ENCODE measurements around the gene CHRNA4. TPM values are rescaled to one million over a fixed set of nuclear protein-coding genes. Genes with fewer than 3 reads are reported as not detected.
"Not testable (repeated sequence)": the region's sequence is repeated elsewhere in the genome, so short reads cannot be mapped to it uniquely, and the experiment has no call there.

The CHRNA4 gene
- total and polyA plus RNA-seq, 5 experiments from 2014 or later: not detected

- POLR2A ChIA-PET: no interaction called here
- Mint-ChIP-seq H3K4me1 (no peaks in the 10 kb centered on the region), H3K36me3 (peaks cover 0 to 7% (median 0%) of the 10 kb centered on the region in 3 donors), H3K27me3 (peaks cover 22 to 67% (median 42%) of the 10 kb centered on the region in 5 donors), H3K9me3 (peaks cover 0 to 12% (median 6%) of the 10 kb centered on the region in 9 donors), H3K27ac (no peak overlapping the region), H3K4me3 (no peak overlapping the region)
- ATAC-seq: no peak
- no peak for DNase-seq
These were observed 25.4 kb downstream of the CHRNA4 start for GRCh38 chr20:63335711-63336110.

GRCh38 chr20:63335060-63335459 lies 26.1 kb downstream of the CHRNA4 start:
- H3K4me3 Mint-ChIP-seq, DNase-seq, H3K4me1 Mint-ChIP-seq, POLR2A ChIA-PET, ATAC-seq, H3K27ac Mint-ChIP-seq, H3K36me3 Mint-ChIP-seq: not testable (repeated sequence)
- peaks cover 17 to 63% (median 42%) of the 10 kb centered on the region in 5 donors for H3K27me3 Mint-ChIP-seq
- H3K9me3 Mint-ChIP-seq: peaks cover 0 to 12% (median 6%) of the 10 kb centered on the region in 9 donors

GRCh38 chr20:63334356-63334755 lies 26.8 kb downstream of the CHRNA4 start:
- H3K27ac Mint-ChIP-seq: no peak overlapping the region
- no peak for DNase-seq
- no peaks in the 10 kb centered on the region for H3K4me1 Mint-ChIP-seq
- peaks cover 0 to 7% (median 0%) of the 10 kb centered on the region in 3 donors for H3K36me3 Mint-ChIP-seq
- peaks cover 0 to 12% (median 8%) of the 10 kb centered on the region in 9 donors for H3K9me3 Mint-ChIP-seq
- no peak overlapping the region for H3K4me3 Mint-ChIP-seq
- peaks cover 16 to 63% (median 42%) of the 10 kb centered on the region in 5 donors for H3K27me3 Mint-ChIP-seq
- POLR2A ChIA-PET: no interaction called here
- no peak for ATAC-seq

DNA sequence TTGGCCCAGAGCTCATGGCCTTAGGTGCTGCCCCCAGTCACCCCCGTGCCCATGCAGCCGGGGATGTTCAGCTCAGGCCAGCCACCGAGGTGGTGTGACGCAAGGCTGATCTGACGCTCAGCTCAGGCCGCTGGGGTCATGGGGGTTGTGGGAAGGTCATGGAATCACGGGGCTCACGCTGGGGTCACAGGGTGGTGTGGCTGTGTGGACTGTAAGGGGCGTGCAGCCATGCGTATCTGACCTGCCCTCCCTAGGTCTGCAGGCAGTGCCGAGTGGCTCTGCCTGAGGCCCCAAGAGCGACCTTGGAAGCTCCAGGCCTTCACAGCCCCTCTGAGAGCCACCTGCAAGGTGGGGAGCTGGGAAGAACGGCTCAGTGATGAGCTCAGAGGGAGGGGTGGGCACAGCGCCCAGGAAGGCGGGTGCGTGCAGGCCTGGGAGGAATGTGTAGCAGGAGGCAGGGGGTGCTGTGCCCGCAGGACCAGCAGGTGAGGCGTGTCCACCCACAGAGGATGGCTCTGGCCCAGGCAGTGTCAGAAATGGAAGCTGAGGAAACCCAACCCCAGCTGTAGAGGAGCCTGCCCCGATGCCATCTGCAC lies 27.8 kb downstream of the CHRNA4 start:
- DNase-seq (no peak), ATAC-seq (no peak)
- peaks cover 0 to 7% (median 0%) of the 10 kb centered on the region in 3 donors for H3K36me3 Mint-ChIP-seq
- no peaks in the 10 kb centered on the region for H3K4me1 Mint-ChIP-seq
- peaks cover 0 to 12% (median 8%) of the 10 kb centered on the region in 9 donors for H3K9me3 Mint-ChIP-seq
- no peak overlapping the region for H3K27ac Mint-ChIP-seq
- peaks cover 15 to 55% (median 36%) of the 10 kb centered on the region in 5 donors for H3K27me3 Mint-ChIP-seq
- H3K4me3 Mint-ChIP-seq: no peak overlapping the region
- POLR2A ChIA-PET: no interaction called here

GRCh38 chr20:63332488-63333240 lies 28.5 kb downstream of the CHRNA4 start:
- Mint-ChIP-seq H3K4me3 (no peak overlapping the region), H3K9me3 (peaks cover 0 to 12% (median 8%) of the 10 kb centered on the region in 9 donors), H3K27ac (no peak overlapping the region), H3K36me3 (peaks cover 0 to 7% (median 0%) of the 10 kb centered on the region in 3 donors), H3K27me3 (peaks cover 13 to 48% (median 32%) of the 10 kb centered on the region in 5 donors), H3K4me1 (no peaks in the 10 kb centered on the region)
- ATAC-seq (no peak), DNase-seq (no peak)
- POLR2A ChIA-PET: interaction anchor here (0.6 kb wide), 1 partner anchor 189 kb away, joined by 3 read pairs; no protein-coding TSS in a partner anchor

- H3K4me3 Mint-ChIP-seq: no peak overlapping the region
- DNase-seq (no peak), ATAC-seq (no peak)
- peaks cover 8 to 42% (median 30%) of the 10 kb centered on the region in 5 donors for H3K27me3 Mint-ChIP-seq
- peaks cover 0 to 12% (median 8%) of the 10 kb centered on the region in 9 donors for H3K9me3 Mint-ChIP-seq
- peaks cover 0 to 4% (median 3%) of the 10 kb centered on the region in 4 donors for H3K4me1 Mint-ChIP-seq
- peaks cover 0 to 7% (median 0%) of the 10 kb centered on the region in 3 donors for H3K36me3 Mint-ChIP-seq
- peak overlapping the region in 2 of 10 donors; percentile 19 to 22 for H3K27ac Mint-ChIP-seq
- POLR2A ChIA-PET: interaction anchor here (0.6 kb wide), 1 partner anchor 189 kb away, joined by 3 read pairs; no protein-coding TSS in a partner anchor
These were observed 29.3 kb downstream of the CHRNA4 start for GRCh38 chr20:63331741-63332400.

DNA sequence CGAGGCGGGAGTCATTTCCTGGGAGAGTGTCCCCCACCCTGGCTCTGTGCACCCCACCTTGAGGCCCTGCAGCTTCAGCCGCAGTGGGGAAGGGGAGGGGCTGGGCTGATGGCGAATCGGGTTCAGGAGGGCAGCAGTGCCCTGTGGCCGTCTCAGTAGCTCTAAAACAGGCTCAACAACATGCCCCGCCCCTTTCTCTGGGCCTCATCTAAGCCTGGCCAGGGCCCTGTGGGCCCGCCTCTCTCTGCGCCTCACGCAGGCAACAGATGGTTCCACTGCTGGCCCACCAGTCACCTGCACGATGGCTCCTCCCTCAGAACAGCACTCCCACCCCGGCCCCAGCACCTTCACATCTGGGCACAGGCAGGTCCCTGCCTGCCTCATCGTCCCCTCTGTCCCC lies 30.2 kb downstream of the CHRNA4 start:
- Mint-ChIP-seq H3K4me1 (peaks cover 0 to 10% (median 4%) of the 10 kb centered on the region in 4 donors), H3K27ac (no peak overlapping the region), H3K4me3 (no peak overlapping the region), H3K27me3 (peaks cover 6 to 33% (median 24%) of the 10 kb centered on the region in 5 donors), H3K36me3 (peaks cover 0 to 7% (median 0%) of the 10 kb centered on the region in 3 donors), H3K9me3 (peaks cover 0 to 12% (median 8%) of the 10 kb centered on the region in 9 donors)
- POLR2A ChIA-PET: no interaction called here
- no peak for DNase-seq
- ATAC-seq: peak in 1 of 2 donors; percentile 20

GRCh38 chr20:63330084-63330760 lies 30.9 kb downstream of the CHRNA4 start:
- Mint-ChIP-seq H3K9me3 (peaks cover 0 to 12% (median 8%) of the 10 kb centered on the region in 9 donors), H3K4me1 (peaks cover 0 to 10% (median 4%) of the 10 kb centered on the region in 4 donors), H3K36me3 (peaks cover 0 to 7% (median 0%) of the 10 kb centered on the region in 3 donors), H3K27ac (no peak overlapping the region), H3K27me3 (peaks cover 6 to 26% (median 16%) of the 10 kb centered on the region in 5 donors), H3K4me3 (no peak overlapping the region)
- POLR2A ChIA-PET: no interaction called here
- ATAC-seq (no peak), DNase-seq (peak in 1 of 10 donors; percentile 31)

DNA sequence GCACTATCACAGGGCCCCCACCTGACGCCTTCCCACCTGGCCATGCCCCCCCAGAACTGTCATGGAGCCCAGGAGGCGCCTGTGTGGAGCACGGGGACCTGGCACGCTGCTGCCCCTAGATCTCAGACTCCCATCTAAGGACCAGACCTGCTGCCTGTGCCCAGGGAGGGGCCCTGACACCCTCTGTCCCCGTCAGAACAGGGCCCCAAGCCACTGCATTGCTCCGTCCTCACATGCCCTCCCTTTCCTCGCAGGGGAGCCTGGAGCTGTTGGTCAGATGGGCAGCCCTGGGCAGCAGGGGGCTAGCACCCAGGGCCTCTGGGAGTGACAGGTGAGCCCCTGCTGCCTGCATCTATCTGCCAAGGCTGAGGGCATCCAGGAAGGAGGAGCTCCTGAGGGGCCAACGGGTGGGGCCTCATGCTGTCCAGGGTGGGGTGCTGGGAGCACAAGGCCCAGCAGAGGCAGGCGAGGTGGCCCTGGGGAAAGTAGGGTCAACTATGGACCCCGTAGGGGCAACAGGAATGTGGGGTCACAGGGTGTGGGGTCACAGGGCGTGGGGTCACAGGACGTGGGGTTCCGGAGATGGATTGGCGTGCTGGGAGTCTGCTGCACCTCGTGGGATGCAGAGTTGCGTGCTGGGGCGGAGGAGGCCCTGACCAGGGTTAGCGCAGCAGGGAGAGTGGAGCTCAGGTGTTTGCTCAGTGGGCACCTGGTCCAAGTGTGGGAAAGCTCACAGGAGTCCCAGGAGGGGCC lies 31.6 kb downstream of the CHRNA4 start:
- H3K36me3 Mint-ChIP-seq: peaks cover 0 to 7% (median 0%) of the 10 kb centered on the region in 3 donors
- peak overlapping the region in 2 of 10 donors; percentile 75 to 77 for H3K27ac Mint-ChIP-seq
- peaks cover 0 to 12% (median 8%) of the 10 kb centered on the region in 9 donors for H3K9me3 Mint-ChIP-seq
- peaks cover 0 to 10% (median 4%) of the 10 kb centered on the region in 4 donors for H3K4me1 Mint-ChIP-seq
- ATAC-seq (peak in 1 of 2 donors; percentile 13), DNase-seq (peak in 1 of 10 donors; percentile 58)
- H3K4me3 Mint-ChIP-seq: no peak overlapping the region
- POLR2A ChIA-PET: no interaction called here
- peaks cover 6 to 24% (median 16%) of the 10 kb centered on the region in 5 donors for H3K27me3 Mint-ChIP-seq

DNA sequence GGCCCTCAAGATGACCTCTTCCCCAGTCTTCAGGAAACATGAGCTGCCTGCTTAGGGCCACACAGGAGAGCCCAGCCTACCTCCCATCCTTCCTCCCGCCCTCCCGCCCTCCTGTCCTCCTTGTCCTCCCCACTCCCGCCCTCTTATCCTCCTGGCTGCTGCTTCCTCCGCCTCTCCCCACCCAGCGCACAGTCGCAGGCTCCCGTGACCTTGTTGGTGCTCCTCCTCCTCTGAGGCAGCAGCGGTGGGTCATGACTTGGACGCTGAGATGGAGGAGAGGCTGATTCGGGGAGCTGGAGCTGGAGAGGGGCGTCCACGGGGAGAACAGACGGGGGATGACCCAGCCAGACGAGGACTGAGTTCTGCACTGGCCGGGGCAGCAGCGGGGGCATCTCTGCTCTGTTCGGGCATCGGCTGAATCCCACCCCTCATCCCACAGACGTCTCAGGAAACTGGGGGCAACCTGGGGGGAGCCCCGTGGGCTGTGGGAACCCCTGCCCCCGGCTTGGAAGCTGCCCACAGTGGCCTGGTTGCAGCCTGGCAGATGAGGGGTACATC lies 32.4 kb downstream of the CHRNA4 start:
- H3K4me3 Mint-ChIP-seq: no peak overlapping the region
- ATAC-seq (no peak), DNase-seq (peak in 1 of 10 donors; percentile 50)
- H3K4me1 Mint-ChIP-seq: peaks cover 0 to 10% (median 5%) of the 10 kb centered on the region in 4 donors
- H3K9me3 Mint-ChIP-seq: peaks cover 0 to 12% (median 8%) of the 10 kb centered on the region in 9 donors
- H3K27ac Mint-ChIP-seq: no peak overlapping the region
- peaks cover 0 to 7% (median 0%) of the 10 kb centered on the region in 3 donors for H3K36me3 Mint-ChIP-seq
- H3K27me3 Mint-ChIP-seq: peaks cover 4 to 17% (median 12%) of the 10 kb centered on the region in 5 donors
- POLR2A ChIA-PET: no interaction called here

DNA sequence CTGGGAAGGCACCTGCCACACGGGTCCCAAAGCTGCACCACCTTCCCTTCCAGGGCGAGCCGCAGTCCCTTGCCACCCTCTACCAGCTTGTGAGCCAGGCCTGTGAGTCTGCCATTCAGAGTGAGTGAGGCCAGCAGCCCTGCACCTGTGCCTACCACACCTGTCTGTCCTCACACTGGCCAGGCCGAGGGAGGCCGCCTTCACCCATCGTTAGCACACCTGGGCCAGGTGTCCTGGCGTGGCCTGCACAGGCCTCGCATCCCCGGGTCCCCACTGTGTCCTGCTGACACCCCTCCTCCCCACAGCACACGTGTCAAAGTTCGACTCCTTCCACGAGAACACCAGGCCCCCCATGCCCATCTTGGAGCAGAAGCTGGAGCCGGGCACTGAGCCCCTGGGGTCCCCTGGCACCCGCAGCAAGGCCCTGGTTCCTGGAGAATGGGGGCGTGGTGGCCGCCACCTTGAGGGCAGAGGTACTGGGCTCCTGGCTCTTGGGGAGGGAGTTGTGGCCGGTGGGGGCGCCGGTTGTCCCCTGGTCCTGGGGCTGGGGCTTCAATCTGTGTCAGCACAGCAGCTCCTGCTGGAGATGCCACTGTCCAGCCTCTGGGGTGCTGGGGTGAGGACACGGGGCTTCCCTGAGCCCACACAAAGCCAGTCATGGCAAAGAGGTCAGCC lies 33.0 kb downstream of the CHRNA4 start:
- no peak overlapping the region for H3K4me3 Mint-ChIP-seq
- POLR2A ChIA-PET: no interaction called here
- DNase-seq: peak in 1 of 10 donors; percentile 53
- peak overlapping the region in 7 of 10 donors; percentile 21 to 91 (median 76) for H3K27ac Mint-ChIP-seq
- ATAC-seq: peak in 1 of 2 donors; percentile 55
- H3K4me1 Mint-ChIP-seq: peaks cover 0 to 10% (median 5%) of the 10 kb centered on the region in 4 donors
- peaks cover 0 to 7% (median 0%) of the 10 kb centered on the region in 3 donors for H3K36me3 Mint-ChIP-seq
- H3K27me3 Mint-ChIP-seq: peaks cover 3 to 11% (median 7%) of the 10 kb centered on the region in 5 donors
- peaks cover 0 to 12% (median 8%) of the 10 kb centered on the region in 9 donors for H3K9me3 Mint-ChIP-seq

Data from naive thymus-derived CD8-positive, alpha-beta T cell (primary cell).